Measurements from ENCODE around the gene METTL9.
"Not testable (repeated sequence)": the region's sequence is repeated elsewhere in the genome, so short reads cannot be mapped to it uniquely, and the experiment has no call there.

The METTL9 gene

DNA sequence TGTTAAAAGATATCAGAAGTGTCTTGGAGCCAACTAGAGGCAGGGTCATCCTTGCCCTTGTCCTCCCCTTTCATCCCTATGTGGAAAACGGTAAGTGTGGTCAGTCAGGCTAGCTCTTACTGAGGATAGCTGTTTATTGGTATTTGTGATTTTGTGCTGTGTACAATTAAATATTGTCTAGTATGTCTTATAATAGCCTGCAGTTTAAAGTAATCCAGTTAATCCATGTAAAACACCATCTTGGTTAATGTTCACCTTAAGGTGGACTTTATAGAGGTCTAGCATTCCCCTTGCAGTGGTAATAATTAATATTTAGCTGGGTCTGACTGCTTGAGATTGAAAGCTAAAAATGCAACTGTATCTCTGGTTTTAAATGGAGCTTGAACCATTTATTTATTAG is 25.6 kb downstream of the METTL9 start:
- H3K4me3 ChIP-seq (ENCODE audit: low read depth, low read length), result no peak overlapping the region
- TF ChIP-seq, protein P1, sequence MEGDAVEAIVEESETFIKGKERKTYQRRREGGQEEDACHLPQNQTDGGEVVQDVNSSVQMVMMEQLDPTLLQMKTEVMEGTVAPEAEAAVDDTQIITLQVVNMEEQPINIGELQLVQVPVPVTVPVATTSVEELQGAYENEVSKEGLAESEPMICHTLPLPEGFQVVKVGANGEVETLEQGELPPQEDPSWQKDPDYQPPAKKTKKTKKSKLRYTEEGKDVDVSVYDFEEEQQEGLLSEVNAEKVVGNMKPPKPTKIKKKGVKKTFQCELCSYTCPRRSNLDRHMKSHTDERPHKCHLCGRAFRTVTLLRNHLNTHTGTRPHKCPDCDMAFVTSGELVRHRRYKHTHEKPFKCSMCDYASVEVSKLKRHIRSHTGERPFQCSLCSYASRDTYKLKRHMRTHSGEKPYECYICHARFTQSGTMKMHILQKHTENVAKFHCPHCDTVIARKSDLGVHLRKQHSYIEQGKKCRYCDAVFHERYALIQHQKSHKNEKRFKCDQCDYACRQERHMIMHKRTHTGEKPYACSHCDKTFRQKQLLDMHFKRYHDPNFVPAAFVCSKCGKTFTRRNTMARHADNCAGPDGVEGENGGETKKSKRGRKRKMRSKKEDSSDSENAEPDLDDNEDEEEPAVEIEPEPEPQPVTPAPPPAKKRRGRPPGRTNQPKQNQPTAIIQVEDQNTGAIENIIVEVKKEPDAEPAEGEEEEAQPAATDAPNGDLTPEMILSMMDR (IDR thresholded peaks at IDR 0.05; ENCODE audit: low read depth, low read length), result no peak
- no peak for DNase-seq (ENCODE audit: low read depth)

DNA sequence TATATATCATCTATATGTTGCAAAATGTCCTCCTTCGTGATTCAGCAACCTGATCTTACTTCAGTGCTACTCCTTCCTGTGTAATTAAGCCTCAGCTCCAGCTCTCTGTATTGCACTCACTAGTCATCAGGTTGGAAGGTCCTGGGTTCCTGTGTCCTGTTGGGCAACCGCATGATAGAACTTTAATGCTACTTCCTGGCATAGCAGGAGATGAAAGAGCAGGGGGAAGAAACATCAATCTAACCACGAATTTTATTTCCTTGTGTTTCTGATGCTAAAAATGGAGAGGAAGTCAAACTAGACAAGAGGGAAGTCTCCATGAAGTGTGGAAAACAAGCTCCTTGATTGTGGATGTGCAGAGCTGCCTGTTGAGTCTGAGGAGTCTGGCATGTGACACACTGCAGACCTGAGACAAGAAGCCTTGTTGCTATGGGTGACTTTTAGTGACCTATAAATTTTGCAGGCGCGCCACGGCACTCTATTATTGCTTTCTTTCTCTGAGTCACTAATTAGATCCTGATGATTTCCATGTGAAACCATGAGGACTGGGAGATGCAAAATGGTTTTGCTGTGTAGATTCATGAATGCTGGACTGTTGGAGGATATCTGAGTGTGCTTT is 27.4 kb downstream of the METTL9 start:
- TF ChIP-seq, protein P1 (IDR thresholded peaks at IDR 0.05; ENCODE audit: low read depth, low read length), result no peak
- TF ChIP-seq POLR2A (IDR thresholded peaks at IDR 0.05; ENCODE audit: extremely low read depth, insufficient read length), result no peak
- TF ChIP-seq, protein P2, sequence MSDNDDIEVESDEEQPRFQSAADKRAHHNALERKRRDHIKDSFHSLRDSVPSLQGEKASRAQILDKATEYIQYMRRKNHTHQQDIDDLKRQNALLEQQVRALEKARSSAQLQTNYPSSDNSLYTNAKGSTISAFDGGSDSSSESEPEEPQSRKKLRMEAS (IDR thresholded peaks at IDR 0.05; ENCODE audit: low read depth, low read length), result 0 out of 2 replicates have a peak, but pooled peaks have one; percentile 11
- 0 out of 2 replicates have a peak, but pooled peaks have one; percentile 5 for TF ChIP-seq MYC (IDR thresholded peaks at IDR 0.05; ENCODE audit: low read depth, low read length)
- peak overlapping the region; percentile 37 for H3K4me3 ChIP-seq (ENCODE audit: low read depth, low read length)
- DNase-seq (ENCODE audit: low read depth), result peak; percentile 96

DNA sequence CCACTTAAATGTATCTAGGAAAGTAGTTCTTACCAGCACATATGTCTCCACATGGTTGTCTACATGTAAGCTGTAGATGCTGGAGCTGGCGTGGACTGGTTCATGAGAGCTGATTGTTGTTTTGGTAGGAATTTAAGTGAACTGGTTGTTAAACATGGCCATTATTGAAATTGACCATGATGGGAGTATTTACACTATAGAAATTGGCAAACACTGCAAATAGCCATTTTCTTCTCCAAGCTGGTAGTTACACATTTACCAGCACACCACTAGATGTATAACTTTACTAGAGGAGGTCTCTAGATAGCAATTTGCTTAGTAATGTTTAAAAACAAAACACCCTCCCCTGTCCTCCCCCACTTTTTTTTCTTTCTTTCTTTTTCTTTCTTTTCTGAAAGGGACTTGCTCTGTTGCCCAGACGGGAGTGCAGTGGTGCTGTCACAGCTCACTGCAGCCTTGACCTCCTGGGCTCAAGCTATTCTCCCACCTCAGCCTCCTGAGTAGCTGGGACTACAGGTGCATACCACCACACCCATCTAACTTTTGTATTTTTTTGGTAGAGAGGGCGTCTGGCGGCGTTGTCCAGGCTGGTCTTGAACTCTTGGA is 28.8 kb downstream of the METTL9 start:
- H3K4me3 ChIP-seq (ENCODE audit: low read depth, low read length), result no peak overlapping the region
- DNase-seq (ENCODE audit: low read depth), result no peak
- TF ChIP-seq POLR2A (IDR thresholded peaks at IDR 0.05; ENCODE audit: extremely low read depth, insufficient read length), result no peak
- TF ChIP-seq MYC (IDR thresholded peaks at IDR 0.05; ENCODE audit: low read depth, low read length), result no peak

DNA sequence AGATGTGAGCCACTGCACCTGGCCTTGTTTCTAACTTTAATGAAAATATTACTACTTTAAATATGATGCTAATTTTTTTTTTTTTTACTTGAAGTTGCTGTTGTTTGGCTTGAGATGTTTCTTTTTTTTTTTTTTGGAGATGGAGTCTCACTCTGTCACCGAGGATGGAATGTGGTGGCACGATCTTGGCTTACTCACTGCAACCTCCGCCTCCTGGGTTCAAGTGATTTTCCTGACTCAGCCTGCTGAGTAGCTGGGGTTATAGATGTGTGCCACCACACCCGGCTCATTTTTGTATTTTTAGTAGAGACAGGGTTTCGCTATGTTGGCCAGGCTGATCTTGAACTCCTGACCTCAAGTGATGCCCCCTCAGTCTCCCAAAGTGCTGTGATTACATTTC is 29.4 kb downstream of the METTL9 start:
- TF ChIP-seq MYC (IDR thresholded peaks at IDR 0.05; ENCODE audit: low read depth, low read length) (no peak), POLR2A (IDR thresholded peaks at IDR 0.05; ENCODE audit: extremely low read depth, insufficient read length) (no peak)
- TF ChIP-seq, protein P2 (IDR thresholded peaks at IDR 0.05; ENCODE audit: low read depth, low read length), result no peak
- TF ChIP-seq, protein P1 (IDR thresholded peaks at IDR 0.05; ENCODE audit: low read depth, low read length), result no peak
- DNase-seq (ENCODE audit: low read depth), result no peak
- H3K4me3 ChIP-seq (ENCODE audit: low read depth, low read length), result no peak overlapping the region

DNA sequence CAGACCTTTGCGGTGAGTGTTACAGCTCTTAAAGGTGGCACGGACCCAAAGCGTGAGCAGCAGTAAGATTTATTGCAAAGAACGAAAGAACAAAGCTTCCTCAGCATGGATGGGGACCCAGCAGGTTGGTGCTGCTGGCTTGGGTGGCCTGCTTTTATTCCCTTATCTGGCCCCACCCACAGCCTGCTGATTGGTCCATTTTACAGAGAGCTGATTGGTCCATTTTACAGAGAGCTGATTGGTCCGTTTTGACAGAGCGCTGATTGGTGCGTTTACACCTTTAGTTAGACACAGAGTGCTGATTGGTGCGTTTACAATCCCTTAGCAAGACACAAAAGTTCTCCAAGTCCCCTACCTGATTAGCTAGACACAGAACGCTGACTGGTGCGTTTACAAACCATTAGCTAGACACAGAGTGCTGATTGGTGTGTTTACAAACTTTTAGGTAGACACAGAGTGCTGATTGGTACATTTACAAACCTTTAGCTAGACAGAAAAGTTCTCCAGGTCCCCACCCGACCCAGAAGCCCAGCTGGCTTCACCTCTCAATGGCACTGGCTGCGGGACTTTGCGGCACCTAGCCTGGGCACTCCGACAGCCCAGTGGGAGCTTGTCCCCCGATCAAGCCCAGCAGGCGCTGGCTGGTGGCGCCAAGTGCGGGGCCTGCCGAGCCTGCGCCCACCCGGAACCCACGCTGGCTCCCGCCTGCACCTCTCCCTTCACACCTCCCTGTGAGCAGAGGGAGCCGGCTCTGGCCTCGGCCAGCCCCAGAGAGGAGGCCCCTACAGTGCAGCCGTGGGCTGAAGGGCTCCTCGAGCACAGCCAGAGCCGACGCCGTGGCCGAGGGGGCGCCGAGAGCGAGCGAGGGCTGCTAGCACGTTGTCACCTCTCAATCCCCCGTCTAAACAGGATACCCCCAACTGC is 30.5 kb downstream of the METTL9 start:
- not testable (repeated sequence) for DNase-seq (ENCODE audit: low read depth); H3K4me3 ChIP-seq (ENCODE audit: low read depth, low read length)

DNA sequence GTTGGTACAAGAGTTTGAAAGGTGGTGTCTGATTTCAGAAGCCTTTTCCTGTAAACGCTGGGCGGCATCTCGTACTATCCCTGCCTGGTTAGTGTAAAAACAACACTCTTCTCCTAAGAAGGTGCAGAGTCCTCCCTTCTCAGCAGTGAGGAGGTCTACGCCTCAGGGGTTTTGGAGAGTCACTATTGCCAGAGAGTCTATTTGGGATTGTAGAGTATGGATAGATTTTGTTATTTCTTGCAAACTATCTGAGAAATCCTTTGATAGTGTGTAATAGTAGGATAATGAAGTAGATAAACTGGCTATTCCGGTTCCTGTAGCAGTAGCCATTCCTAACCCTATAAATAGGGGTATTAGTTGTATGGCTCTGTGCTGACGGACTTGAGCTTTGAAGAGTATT is 31.5 kb downstream of the METTL9 start:
- H3K4me3 ChIP-seq (ENCODE audit: low read depth, low read length); DNase-seq (ENCODE audit: low read depth): not testable (repeated sequence)

DNA sequence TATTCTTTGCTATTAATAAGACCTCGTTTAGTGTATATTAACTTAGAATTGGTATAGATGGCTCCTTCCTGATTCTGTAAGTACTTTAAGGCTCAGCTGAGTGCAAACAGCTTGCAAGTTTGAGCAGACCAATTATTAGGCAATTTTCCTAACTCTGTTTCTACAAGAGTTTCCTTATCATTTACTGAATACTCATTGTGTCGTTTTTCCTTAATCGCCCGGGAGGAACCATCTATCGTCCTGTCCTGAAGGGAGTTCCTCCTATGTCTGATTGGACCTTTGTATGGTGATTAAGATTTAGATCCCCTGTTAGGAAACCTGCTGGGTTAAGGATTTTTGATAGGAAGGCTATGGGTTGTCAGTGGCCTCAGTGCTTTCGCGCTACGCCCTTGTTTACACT is 32.0 kb downstream of the METTL9 start:
- not testable (repeated sequence) for DNase-seq (ENCODE audit: low read depth)

DNA sequence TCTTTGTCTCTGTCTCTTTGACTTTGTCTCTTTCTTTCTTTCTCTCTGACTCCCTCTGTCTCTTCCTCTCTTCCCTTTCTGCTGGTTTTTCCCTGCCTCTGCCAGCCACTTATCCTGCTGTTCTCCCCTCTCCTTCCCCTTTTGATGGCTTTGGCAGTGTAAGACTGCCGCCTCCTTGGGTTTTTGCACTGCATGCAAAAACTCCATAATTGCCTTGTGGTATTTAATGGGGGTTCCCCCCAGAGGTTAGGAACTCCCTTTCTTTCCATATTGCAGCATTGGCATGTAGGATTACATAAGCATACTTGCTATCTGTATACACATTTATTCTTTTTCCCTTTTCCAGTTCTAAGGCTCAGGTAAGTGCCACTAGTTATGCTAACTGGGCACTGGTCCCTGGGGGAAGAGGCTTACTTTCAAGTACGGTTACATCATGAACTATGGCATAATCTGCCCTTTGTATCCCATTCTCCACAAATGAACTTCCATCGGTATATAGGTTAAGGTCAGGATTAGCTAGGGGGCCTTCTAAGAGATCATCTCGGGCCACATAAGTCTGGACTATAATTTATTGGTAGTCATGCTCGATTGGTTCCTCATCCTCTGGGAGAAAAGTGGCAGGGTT is 32.7 kb downstream of the METTL9 start:
- not testable (repeated sequence) for H3K4me3 ChIP-seq (ENCODE audit: low read depth, low read length); DNase-seq (ENCODE audit: low read depth)

More for the DNA sequence above, 32.0 kb downstream of the METTL9 start:
- not testable (repeated sequence) for H3K4me3 ChIP-seq (ENCODE audit: low read depth, low read length)
